ENCODE measurements around the gene FKBP6.
"Not testable (repeated sequence)": the region's sequence is repeated elsewhere in the genome, so short reads cannot be mapped to it uniquely, and the experiment has no call there.

The FKBP6 gene

GRCh38 chr7:73324081-73324845 lies 3.7 kb upstream of the FKBP6 start:
- DNase-seq, result peak; percentile 45

GRCh38 chr7:73325424-73325823 lies 2.5 kb upstream of the FKBP6 start:
- DNase-seq, result not testable (repeated sequence)

DNA sequence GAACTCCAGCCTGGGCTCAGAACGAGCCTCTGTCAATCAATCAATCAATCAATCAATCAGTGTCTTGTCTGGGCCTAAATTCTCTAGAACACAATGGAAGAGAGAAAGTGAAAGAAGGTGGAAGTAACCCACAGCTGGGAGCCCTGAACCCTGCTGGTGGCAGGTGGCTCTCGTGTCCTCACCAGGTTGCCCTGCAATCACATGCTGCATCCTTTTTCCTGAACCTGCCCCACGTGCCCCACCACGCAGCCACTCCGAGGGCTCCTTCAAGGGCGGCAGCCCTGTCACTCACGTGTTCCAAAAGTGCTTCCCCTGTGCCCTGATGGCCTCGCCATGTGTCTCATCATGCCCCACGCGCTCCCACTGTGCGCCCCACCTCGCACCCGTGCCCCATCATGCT lies 512 bp upstream of the FKBP6 start:
- DNase-seq, result not testable (repeated sequence)

DNA sequence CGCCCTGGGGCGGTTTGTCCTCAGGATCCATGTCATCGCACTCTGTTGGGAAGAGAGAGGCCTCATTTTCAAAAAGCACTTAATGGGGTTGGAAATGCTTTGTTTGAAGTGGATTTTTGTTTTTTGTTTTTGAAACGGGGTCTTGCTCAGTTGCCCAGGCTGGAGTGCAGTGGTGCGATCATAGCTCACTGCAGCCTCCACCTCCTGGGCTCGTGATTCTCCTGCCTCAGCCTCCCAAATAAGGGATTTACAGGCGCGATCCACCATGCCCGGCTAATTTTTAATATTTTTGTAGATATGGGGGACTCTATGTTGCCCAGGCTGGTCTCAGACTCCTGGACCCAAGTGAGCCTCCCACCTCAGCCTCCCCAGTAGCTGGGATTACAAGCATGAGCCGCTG lies 735 bp downstream of the FKBP6 start:
- no peak for DNase-seq

GRCh38 chr7:73329861-73330581 lies 2.1 kb downstream of the FKBP6 start:
- DNase-seq, result no peak

- DNase-seq, result no peak
Measured at GRCh38 chr7:73330772-73331171, 2.8 kb downstream of the FKBP6 start.

DNA sequence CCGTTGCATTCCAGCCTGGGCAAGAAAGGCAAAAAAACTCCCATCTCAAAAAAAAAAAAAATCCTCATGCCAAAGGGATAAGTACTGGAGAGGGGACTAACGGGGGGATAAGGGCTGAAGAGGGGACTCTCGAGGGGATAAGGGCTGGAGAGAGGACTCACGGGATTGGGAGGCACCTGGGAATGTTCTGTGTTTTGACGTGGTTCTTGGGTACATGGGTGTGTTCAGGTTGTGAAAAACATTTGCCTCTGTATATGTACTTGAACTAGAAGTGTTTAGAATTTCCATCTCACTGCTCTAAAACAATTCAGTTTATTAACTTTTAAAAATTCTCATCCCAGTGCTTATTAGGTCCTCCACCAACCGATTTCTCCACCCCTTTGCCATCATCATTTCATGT lies 4.5 kb downstream of the FKBP6 start:
- DNase-seq, result no peak

DNA sequence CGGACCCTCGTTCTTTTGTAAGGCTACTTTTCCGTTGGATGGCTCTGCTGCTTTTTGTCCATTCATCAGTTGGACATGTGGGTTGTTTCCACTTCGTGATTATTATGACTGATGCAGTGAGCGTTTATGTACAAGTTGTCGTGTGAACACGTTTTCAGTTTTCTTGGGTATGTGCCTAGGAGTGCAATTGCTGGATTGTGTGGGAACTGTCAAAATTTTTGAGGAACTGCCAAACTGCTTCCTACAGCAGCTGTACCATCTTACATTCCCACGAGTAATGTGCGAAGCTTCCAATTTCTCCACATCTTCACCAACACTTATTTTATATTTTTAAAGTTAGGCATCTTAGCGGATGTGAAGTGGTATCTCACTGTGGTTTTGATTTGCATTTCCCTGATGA lies 10.4 kb downstream of the FKBP6 start:
- DNase-seq, result no peak

DNA sequence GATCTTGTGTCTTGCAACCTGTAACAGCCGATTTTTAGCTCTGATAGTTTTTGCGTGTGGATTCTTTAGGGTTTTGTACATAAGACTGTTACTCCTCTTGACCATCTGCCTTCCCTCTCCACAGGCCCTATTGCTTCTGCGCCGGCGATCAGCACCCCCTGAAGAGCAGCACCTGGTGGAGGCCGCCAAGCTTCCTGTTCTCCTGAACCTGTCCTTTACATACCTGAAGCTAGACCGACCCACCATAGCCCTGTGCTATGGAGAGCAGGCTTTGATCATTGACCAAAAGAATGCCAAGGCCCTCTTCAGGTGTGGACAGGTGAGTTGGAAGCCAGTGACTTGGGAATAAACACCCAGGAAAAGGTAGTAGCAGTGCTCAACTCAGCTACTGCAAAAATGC lies 12.6 kb downstream of the FKBP6 start:
- DNase-seq, result no peak

- DNase-seq, result peak; percentile 22
Measured at GRCh38 chr7:73341877-73342276, 13.9 kb downstream of the FKBP6 start.

- no peak for DNase-seq
Measured at GRCh38 chr7:73342645-73343044, 14.7 kb downstream of the FKBP6 start.

- no peak for DNase-seq
Measured at GRCh38 chr7:73343671-73344380, 15.9 kb downstream of the FKBP6 start.

DNA sequence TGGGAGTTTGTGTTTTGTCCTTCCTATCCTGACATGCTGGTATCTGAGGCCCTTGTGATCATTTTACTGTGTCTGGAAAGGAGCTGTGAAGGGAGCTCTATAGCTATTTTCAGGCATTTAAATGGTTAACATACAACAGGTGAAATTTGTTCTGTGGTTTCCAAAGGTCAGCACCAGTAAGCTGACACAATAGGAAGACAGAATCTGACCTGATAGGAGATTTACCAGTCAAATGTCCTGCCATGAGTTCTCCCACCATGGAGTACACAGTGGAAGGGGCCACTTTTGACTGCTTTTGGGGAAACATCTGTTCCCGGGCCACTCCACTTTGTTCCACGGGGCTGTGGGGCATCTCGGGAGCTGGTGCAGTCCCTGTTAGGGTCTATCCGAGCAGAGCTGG lies 17.6 kb downstream of the FKBP6 start:
- no peak for DNase-seq

DNA sequence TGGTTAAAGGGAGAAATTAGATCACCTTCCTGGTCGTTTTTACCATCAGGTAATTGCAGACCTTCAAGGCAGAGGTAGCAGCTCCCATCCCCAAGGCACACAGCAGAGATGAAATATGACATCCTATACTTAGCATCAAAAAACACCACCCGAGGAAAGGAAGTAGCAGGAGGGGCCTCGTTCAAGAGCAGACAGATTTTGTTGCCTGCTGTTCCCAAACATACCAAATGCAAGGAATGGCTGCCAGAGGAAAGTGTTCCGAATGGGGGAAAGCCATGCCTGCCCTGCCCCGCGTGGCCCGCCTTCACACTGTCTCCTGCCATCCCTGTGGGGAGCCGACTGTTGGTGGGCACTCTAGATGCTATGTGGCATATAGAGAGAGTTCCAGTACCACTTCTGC lies 18.0 kb downstream of the FKBP6 start:
- DNase-seq, result no peak

DNA sequence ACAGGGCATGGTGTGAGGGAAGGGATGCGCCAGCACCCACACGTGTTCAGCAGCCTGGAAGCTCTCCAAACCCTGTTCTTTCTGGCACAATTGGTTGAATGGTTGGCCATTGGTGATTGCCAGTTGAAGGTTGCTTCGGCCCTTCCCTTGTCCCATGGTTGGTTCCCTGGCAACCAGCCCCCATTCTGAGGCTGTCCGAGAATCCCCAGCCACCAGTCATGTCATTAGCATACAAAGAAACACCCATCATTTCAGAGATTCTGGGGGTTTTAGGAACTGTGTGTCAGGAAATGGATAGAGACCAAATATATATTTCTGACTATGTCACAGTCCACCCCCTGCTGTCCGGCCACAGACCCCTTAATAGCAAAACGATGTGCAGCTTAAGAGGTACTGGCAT lies 21.8 kb downstream of the FKBP6 start:
- no peak for DNase-seq

GRCh38 chr7:73350306-73351068 lies 22.5 kb downstream of the FKBP6 start:
- no peak for DNase-seq

DNA sequence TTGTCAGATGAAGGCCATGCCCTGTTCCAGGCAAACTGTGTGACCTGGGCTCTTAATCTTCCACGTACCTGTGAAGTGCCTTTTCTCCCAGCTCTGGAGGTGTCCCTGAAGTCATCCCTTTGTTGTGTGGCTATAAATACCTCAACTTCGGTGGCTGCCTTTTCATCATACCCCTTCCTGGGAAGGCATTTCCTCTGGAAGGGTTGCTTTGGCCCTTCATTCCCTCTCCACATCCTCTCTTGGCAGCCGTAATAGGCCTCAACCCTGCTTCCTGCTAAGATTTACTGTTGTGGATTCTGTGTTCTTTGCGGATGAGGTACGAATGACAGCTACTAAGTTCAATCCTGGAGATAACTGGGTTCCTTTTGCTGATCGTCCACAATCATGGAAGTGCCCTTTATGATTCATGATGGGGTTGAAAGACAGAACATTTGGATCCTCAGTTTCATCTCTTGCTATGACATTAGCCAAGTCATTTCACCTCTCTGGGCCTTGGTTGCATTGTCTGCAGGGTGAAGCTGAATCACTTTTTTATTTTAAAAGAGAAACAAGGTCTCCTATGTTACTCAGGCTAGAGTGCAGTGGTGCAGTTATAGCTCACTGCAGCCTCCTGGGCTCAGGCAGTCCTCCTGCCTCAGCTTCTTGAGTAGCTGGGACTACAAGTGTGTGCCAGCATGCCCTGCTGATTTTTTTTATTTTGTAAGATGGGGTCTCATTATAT lies 23.6 kb downstream of the FKBP6 start:
- DNase-seq, result no peak

- DNase-seq, result no peak
Measured at GRCh38 chr7:73352784-73353183, 24.8 kb downstream of the FKBP6 start.

DNA sequence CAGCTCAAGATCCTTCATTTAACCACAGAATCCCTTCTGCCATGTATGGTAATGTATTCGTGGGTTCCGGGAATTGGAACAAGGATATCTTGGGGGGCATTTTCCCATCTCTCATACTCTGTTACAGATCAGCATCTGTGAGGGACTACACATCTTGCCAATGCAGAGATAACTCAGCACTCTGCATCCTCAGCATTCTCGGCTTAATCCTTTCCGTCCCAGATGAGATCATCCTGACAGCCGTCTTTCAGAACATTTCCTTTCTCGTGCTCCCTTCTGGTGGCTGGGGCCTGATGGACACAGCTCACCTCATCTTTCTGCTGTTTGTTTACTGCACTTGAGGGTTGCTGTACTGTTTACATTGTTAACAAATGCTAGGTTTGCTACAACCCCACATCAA lies 25.3 kb downstream of the FKBP6 start:
- DNase-seq, result no peak

GRCh38 chr7:73354196-73354595 lies 26.2 kb downstream of the FKBP6 start:
- DNase-seq, result no peak

- no peak for DNase-seq
Measured at GRCh38 chr7:73354821-73355220, 26.9 kb downstream of the FKBP6 start.

DNA sequence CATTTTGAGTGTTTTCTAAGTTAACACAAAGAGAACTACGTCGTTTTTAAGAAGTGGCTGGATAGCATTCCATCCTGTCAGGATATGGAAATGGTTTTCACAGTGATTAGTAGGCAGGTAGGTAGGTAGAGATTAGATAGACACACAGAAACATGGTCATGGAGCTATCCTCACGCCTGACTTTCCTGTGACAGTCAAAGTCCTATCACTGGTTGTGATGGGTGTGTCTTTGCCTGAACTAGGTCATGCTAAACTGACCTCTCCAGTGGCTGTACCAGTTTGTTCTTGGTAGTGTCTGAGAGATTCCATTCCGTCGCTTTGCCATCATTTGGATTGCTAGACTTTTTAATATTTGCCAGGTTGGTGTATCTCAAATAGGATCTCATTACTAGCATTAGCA lies 28.2 kb downstream of the FKBP6 start:
- no peak for DNase-seq

Data from CD4-positive, alpha-beta T cell treated with Interferon gamma for 1 hour (primary cell).